Fibroblast of mammary gland (primary cell): ENCODE measurements around the gene ACTRT3.
"Not testable (repeated sequence)": the region's sequence is repeated elsewhere in the genome, so short reads cannot be mapped to it uniquely, and the experiment has no call there.

ENCODE experiments used
- DNase-seq: peaks from one replicate; pipeline ENCODE4 v3.0.0-alpha.2; 2010; ENCODE audit warnings: low read depth
- H3K4me3 ChIP-seq: 2 replicates; pipeline ENCODE4 v1.5.1; 2011; ENCODE audit warnings: low read depth, mild to moderate bottlenecking, low read length, moderate library complexity; ENCODE audit not compliant: control insufficient read depth
- CTCF ChIP-seq: conservative IDR thresholded peaks from 2 replicates; pipeline ENCODE4 v1.5.1; 2011; ENCODE audit warnings: low read depth, low read length, inconsistent platforms; ENCODE audit not compliant: control insufficient read depth, insufficient read depth

The ACTRT3 gene

GRCh38 chr3:169748670-169749069 lies 20.7 kb downstream of the ACTRT3 start:
- DNase-seq, result no peak
- no peak overlapping the region for H3K4me3 ChIP-seq
- no peak for TF ChIP-seq CTCF

DNA sequence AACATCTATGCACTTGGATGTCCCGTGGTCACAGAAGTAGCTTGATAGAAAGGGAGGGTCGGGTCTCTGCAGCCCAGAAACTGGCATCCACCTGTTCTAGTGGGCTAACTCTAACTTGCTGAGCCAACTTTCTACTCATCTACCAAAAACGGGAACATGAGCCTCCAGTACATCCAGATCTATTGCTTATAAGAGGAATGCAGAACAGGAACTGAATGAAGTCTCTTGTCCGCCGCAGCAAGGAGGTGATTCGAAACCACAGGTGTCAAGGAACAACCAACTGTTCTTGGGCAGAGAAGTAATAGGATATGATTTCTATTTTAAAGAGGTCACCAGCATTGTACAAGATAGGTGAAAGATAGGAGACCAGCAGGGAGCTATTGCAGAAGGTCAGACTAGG lies 22.4 kb downstream of the ACTRT3 start:
- no peak for TF ChIP-seq CTCF
- no peak for DNase-seq
- H3K4me3 ChIP-seq, result no peak overlapping the region

DNA sequence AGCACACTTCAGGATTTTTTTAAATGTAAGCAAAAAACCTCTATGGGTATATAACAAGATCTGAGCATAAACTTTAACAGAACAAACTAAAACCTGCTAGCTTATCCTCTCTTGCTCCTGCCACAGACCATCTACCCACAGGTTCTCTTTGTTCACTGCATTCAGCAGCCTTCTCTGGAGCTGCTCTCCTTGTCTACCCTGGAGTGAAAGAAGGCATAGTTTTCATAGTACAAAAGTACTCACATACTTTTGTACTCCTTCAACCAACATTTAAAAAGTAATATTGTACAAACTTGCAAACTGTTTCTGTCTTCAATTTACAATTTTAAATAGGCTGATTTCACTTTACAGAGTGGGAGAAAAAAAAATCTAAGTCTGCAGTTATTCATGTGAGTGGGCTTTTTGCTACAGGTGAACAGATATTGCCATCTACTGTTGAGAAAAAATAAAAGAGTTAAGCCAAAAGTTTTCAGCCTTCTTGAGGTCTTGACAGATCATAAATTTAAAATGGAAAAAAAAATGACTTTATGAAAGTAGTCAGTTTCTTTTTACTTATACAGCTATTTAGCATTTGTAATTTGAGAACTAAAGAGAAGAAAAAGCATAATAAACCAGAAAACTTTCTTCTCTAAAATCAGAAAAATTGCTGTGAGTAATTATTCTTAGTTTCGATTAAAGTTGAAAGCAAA lies 24.9 kb downstream of the ACTRT3 start:
- no peak overlapping the region for H3K4me3 ChIP-seq
- TF ChIP-seq CTCF, result peak; percentile 25
- DNase-seq, result peak; percentile 19

- no peak for TF ChIP-seq CTCF
- DNase-seq, result no peak
- no peak overlapping the region for H3K4me3 ChIP-seq
Measured at GRCh38 chr3:169739067-169739466, 30.3 kb downstream of the ACTRT3 start.

- H3K4me3 ChIP-seq, DNase-seq: not testable (repeated sequence)
Measured at GRCh38 chr3:169731857-169732256, 37.5 kb downstream of the ACTRT3 start.

DNA sequence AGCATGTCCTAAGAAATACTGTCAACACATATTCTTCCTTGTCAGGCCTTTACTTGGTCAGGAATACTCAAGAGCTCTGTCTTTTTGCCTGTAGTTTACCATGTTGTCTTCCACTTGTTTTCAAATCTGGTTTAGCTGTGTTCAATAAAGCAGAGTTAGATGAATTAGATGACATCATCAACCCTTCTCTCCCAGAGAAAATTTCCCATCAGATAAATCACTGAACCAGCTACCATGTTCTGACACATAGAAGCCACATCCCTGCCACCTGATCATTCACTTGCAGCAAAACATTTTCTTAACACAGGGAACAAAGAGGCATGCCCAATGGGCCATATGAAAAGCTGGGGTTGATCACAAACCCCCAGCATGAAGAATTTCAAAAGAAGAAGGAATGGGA lies 46.6 kb downstream of the ACTRT3 start:
- no peak for DNase-seq
- H3K4me3 ChIP-seq, result no peak overlapping the region
- no peak for TF ChIP-seq CTCF

GRCh38 chr3:169718415-169718814 lies 50.9 kb downstream of the ACTRT3 start:
- DNase-seq, result not testable (repeated sequence)

More at GRCh38 chr3:169718415-169718814, 50.9 kb downstream of the ACTRT3 start:
- not testable (repeated sequence) for H3K4me3 ChIP-seq
